ENCODE data around the gene ATP2A3. TPM values are rescaled to one million over a fixed set of nuclear protein-coding genes. Genes with fewer than 3 reads are reported as not detected.
A peak's percentile ranks its signal among the peaks of the same experiment; 100 is the strongest.

Gene ATP2A3
- total RNA-seq, 1 experiment from 2014 or later = 8.2 TPM

GRCh38 chr17:3887804-3888203 lies 76.4 kb downstream of the ATP2A3 start:
- BruUV-seq (replicated peaks) = no TSS peak
- ChIA-PET CTCF (no interaction called here), POLR2A (no interaction called here)
- Mint-ChIP-seq H3K36me3 (ENCODE audit: insufficient read depth, unreplicated experiment) (peaks cover 8% of the 10 kb centered on the region), H3K27me3 (ENCODE audit: insufficient read depth, unreplicated experiment) (no peaks in the 10 kb centered on the region), H3K9me3 (ENCODE audit: unreplicated experiment) (no peaks in the 10 kb centered on the region), H3K27ac (ENCODE audit: unreplicated experiment) (peak overlapping the region; percentile 10), H3K4me1 (ENCODE audit: low read depth, unreplicated experiment) (no peaks in the 10 kb centered on the region), H3K4me3 (ENCODE audit: unreplicated experiment) (no peak overlapping the region)
- intact Hi-C loops (cut with micrococcal nuclease; ENCODE audit: unreplicated experiment) = no loop called here
- DNase-seq = no peak
- H3K9me3 ChIP-seq = no peaks in the 10 kb centered on the region
- no peaks in the 10 kb centered on the region for H3K36me3 ChIP-seq (ENCODE audit: control insufficient read depth, insufficient read depth, low read length)
- no peak for TF ChIP-seq CTCF (IDR thresholded peaks at IDR 0.05; ENCODE audit: insufficient read depth in 1 of 2, low read depth in 1 of 2, low read length in 1 of 2, severe bottlenecking in 1 of 2, unreplicated experiment in 1 of 2)
- H3K4me3 ChIP-seq (ENCODE audit: low read depth, low read length) = no peak overlapping the region
- H3K4me1 ChIP-seq = no peaks in the 10 kb centered on the region
- no peaks in the 10 kb centered on the region for H3K27me3 ChIP-seq (replicated peaks; ENCODE audit: control insufficient read depth, insufficient read depth, low read length)

DNA sequence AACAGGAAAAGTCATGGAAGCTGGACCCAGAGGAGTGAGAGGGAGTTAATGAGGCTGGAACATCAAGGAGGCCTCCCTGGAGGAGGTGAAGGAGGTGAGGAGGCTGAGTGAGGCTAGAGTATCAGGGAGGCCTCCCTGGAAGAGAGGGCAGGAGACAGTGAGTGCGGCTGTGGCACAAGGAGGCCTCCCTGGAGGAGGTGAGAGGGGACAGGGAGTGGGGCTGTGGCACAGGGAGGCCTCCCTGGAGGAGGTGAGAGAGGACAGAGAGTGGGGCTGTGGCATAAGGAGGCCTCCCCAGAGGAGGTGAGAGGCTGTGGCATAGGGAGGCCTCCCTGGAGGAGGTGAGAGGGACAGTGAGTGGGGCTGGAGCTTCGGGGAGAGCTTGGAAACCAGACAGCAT lies 76.8 kb downstream of the ATP2A3 start:
- TF ChIP-seq CTCF (IDR thresholded peaks at IDR 0.05; ENCODE audit: insufficient read depth in 1 of 2, low read depth in 1 of 2, low read length in 1 of 2, severe bottlenecking in 1 of 2, unreplicated experiment in 1 of 2) = no peak
- intact Hi-C loops (cut with micrococcal nuclease; ENCODE audit: unreplicated experiment) = no loop called here
- peaks cover 8% of the 10 kb centered on the region for H3K36me3 Mint-ChIP-seq (ENCODE audit: insufficient read depth, unreplicated experiment)
- H3K36me3 ChIP-seq (ENCODE audit: control insufficient read depth, insufficient read depth, low read length) = no peaks in the 10 kb centered on the region
- no peak for DNase-seq
- H3K27me3 ChIP-seq (replicated peaks; ENCODE audit: control insufficient read depth, insufficient read depth, low read length) = no peaks in the 10 kb centered on the region
- H3K4me3 Mint-ChIP-seq (ENCODE audit: unreplicated experiment) = no peak overlapping the region
- CTCF ChIA-PET = no interaction called here
- no peaks in the 10 kb centered on the region for H3K27me3 Mint-ChIP-seq (ENCODE audit: insufficient read depth, unreplicated experiment)
- peak overlapping the region; percentile 10 for H3K27ac Mint-ChIP-seq (ENCODE audit: unreplicated experiment)
- POLR2A ChIA-PET = no interaction called here
- BruUV-seq (replicated peaks) = no TSS peak
- H3K4me3 ChIP-seq (ENCODE audit: low read depth, low read length) = no peak overlapping the region
- no peaks in the 10 kb centered on the region for H3K4me1 ChIP-seq
- H3K9me3 ChIP-seq = no peaks in the 10 kb centered on the region
- H3K9me3 Mint-ChIP-seq (ENCODE audit: unreplicated experiment) = no peaks in the 10 kb centered on the region
- no peaks in the 10 kb centered on the region for H3K4me1 Mint-ChIP-seq (ENCODE audit: low read depth, unreplicated experiment)

DNA sequence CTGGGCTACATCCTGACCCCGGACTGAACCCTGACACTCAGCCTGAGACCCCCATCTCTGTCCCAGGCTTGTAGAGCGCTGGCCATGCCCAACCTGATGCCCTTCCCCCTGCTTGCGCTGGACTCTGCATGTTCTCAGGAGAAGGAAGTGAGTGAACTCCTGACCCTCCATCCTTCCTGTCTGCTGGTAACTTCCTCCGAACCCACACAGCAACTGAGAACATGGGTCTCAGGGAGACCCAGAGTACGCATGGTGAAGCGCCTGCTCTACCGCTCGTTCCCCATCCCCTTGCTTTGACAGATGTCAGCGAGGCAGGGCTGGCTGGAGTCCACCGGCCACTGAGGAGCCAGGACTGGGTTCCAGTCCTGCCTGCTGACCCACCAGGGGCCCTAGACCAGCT lies 77.5 kb downstream of the ATP2A3 start:
- Mint-ChIP-seq H3K9me3 (ENCODE audit: unreplicated experiment) (no peaks in the 10 kb centered on the region), H3K4me3 (ENCODE audit: unreplicated experiment) (no peak overlapping the region), H3K4me1 (ENCODE audit: low read depth, unreplicated experiment) (no peaks in the 10 kb centered on the region), H3K27me3 (ENCODE audit: insufficient read depth, unreplicated experiment) (no peaks in the 10 kb centered on the region), H3K27ac (ENCODE audit: unreplicated experiment) (no peak overlapping the region), H3K36me3 (ENCODE audit: insufficient read depth, unreplicated experiment) (peaks cover 5% of the 10 kb centered on the region)
- Histone ChIP-seq H3K4me1 (no peaks in the 10 kb centered on the region), H3K36me3 (ENCODE audit: control insufficient read depth, insufficient read depth, low read length) (no peaks in the 10 kb centered on the region), H3K4me3 (ENCODE audit: low read depth, low read length) (no peak overlapping the region), H3K9me3 (no peaks in the 10 kb centered on the region), H3K27me3 (replicated peaks; ENCODE audit: control insufficient read depth, insufficient read depth, low read length) (no peaks in the 10 kb centered on the region)
- no peak for DNase-seq
- ChIA-PET CTCF (no interaction called here), POLR2A (no interaction called here)
- intact Hi-C loops (cut with micrococcal nuclease; ENCODE audit: unreplicated experiment) = no loop called here
- BruUV-seq (replicated peaks) = no TSS peak
- no peak for TF ChIP-seq CTCF (IDR thresholded peaks at IDR 0.05; ENCODE audit: insufficient read depth in 1 of 2, low read depth in 1 of 2, low read length in 1 of 2, severe bottlenecking in 1 of 2, unreplicated experiment in 1 of 2)

All from Caco-2 (cell line).